Vagina (tissue), 2 donors: ENCODE measurements around the gene APPL1.

Experiments
- POLR2A ChIP-seq, 2 donors: fragments of 450-650 bp; IDR thresholded peaks; one replicate each; pipeline ENCODE4 v1.6.1; 2017; ENCODE audit warnings: antibody characterized with exemption in 2 of 2, mild to moderate bottlenecking in 2 of 2, moderate library complexity in 2 of 2
- POLR2AphosphoS5 ChIP-seq, 2 donors: sonication (generic); formaldehyde crosslinking; IDR thresholded peaks; one replicate each; pipeline ENCODE4 v1.9.0; 2017; ENCODE audit warnings: antibody characterized with exemption in 2 of 2, mild to moderate bottlenecking in 2 of 2, low read depth in 1 of 2; ENCODE audit not compliant: insufficient read depth in 1 of 2
- TF ChIP-seq, protein P1 (sequence below), 3 experiments: fragments of 450-650 bp in 2 of 3; fragments of 200-600 bp in 1 of 3; sonication (generic) in 1 of 3; IDR thresholded peaks; one replicate each; pipeline ENCODE4 v1.5.1; 2017 to 2019; ENCODE audit warnings: antibody characterized with exemption in 3 of 3, mild to moderate bottlenecking in 2 of 3, moderate library complexity in 2 of 3

DNA sequence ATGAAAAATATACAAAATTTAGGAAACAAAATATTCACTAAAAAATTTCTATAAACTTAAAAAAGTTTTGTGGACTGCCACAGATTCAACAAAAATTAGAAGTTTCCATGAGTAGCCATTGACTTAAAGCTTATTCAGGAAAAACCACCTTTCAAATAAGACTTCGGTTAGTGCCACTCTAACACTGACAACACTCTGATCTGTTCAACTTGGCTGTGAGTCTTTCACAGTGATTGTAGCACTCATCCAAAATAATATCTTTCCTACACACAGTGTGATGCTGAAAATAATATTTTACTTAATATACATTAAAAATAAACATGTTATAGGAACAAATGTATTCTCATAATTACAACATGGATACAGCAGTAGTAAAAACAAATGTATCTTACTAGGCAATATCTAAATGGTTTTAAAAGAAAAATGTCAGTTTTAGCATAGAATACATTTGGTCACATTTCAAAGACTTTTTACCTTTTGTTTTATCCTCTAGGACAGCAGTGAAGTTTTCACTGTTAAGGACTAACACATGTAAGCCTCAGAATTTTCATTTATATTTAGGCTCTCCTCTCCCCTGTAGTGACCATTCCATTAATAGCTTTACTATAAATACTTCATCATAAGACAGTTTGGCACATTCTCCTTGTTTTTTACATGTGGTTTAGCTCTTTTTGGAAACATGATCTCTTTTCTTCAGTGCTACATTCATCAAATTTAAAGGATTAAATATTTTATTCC, 64.8 kb downstream of the APPL1 start, which contains the start of gene ASB14:
- TF ChIP-seq, protein P1, sequence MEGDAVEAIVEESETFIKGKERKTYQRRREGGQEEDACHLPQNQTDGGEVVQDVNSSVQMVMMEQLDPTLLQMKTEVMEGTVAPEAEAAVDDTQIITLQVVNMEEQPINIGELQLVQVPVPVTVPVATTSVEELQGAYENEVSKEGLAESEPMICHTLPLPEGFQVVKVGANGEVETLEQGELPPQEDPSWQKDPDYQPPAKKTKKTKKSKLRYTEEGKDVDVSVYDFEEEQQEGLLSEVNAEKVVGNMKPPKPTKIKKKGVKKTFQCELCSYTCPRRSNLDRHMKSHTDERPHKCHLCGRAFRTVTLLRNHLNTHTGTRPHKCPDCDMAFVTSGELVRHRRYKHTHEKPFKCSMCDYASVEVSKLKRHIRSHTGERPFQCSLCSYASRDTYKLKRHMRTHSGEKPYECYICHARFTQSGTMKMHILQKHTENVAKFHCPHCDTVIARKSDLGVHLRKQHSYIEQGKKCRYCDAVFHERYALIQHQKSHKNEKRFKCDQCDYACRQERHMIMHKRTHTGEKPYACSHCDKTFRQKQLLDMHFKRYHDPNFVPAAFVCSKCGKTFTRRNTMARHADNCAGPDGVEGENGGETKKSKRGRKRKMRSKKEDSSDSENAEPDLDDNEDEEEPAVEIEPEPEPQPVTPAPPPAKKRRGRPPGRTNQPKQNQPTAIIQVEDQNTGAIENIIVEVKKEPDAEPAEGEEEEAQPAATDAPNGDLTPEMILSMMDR (IDR thresholded peaks at IDR 0.05), result no peak
- no peak for TF ChIP-seq POLR2AphosphoS5 (IDR thresholded peaks at IDR 0.05; ENCODE audit: insufficient read depth in 1 of 2, low read depth in 1 of 2)
- TF ChIP-seq POLR2A (IDR thresholded peaks at IDR 0.05), result no peak
